AG04449 (cell line): ENCODE results near the gene LRRC3C.

Source experiments
- CTCF ChIA-PET: fragments of 350-600 bp; formaldehyde crosslinking; extraction: SDS; loops from one replicate; lab custom pipeline; 2021; ENCODE audit warnings: antibody characterized with exemption; lab: Yijun Ruan, JAX
- POLR2A ChIA-PET: fragments of 400-600, 350-600 bp; formaldehyde crosslinking; extraction: SDS; loops from one replicate; lab custom pipeline; 2020; ENCODE audit warnings: antibody characterized with exemption, inconsistent platforms; lab: Yijun Ruan, JAX
- DNase-seq: peaks from one replicate; pipeline ENCODE4 v3.0.0-alpha.2; 2010; ENCODE audit warnings: low read depth, low spot score
- H3K4me3 ChIP-seq: 2 replicates; pipeline ENCODE4 v1.5.1; 2011; ENCODE audit warnings: low read depth, mild to moderate bottlenecking, control low read depth, low read length
- CTCF ChIP-seq: IDR thresholded peaks from one replicate; pipeline ENCODE4 v1.5.1; 2011; ENCODE audit warnings: mild to moderate bottlenecking, moderate library complexity, low read length, control low read depth, inconsistent platforms; ENCODE audit not compliant: insufficient read depth; ENCODE audit errors: missing control alignments

The LRRC3C gene

GRCh38 chr17:39922006-39922405, 5.5 kb upstream of the LRRC3C start:
- POLR2A ChIA-PET = no interaction called here
- no peak overlapping the region for H3K4me3 ChIP-seq
- TF ChIP-seq CTCF = no peak
- CTCF ChIA-PET = interaction anchor here (1.2 to 2.1 kb wide), 3 partner anchors 36 to 58 kb away, joined by 4 to 8 read pairs (median 6); partner anchors contain the start of gene PSMD3
- no peak for DNase-seq

GRCh38 chr17:39923230-39923629, 4.3 kb upstream of the LRRC3C start:
- H3K4me3 ChIP-seq = no peak overlapping the region
- no peak for TF ChIP-seq CTCF
- DNase-seq = no peak
- ChIA-PET POLR2A (no interaction called here), CTCF (interaction anchor here (1.8 kb wide), 1 partner anchor 57 kb away, joined by 8 read pairs; the partner anchor contains the start of gene PSMD3)

GRCh38 chr17:39923836-39924690, 3.5 kb upstream of the LRRC3C start:
- no peak for TF ChIP-seq CTCF
- ChIA-PET CTCF (interaction anchor here (1.7 kb wide), 1 partner anchor 56 kb away, joined by 5 read pairs; the partner anchor contains the start of gene PSMD3), POLR2A (no interaction called here)
- no peak for DNase-seq
- no peak overlapping the region for H3K4me3 ChIP-seq

- DNase-seq = no peak
- TF ChIP-seq CTCF = no peak
- POLR2A ChIA-PET = interaction anchor here (0.5 kb wide), 1 partner anchor 14 kb away, joined by 4 read pairs; no protein-coding TSS in a partner anchor
- H3K4me3 ChIP-seq = no peak overlapping the region
- CTCF ChIA-PET = interaction anchor here (1.7 kb wide), 1 partner anchor 56 kb away, joined by 5 read pairs; the partner anchor contains the start of gene PSMD3
Measured at GRCh38 chr17:39924691-39925055, 2.9 kb upstream of the LRRC3C start.

- H3K4me3 ChIP-seq = peak overlapping the region; percentile 82
- DNase-seq = no peak
- ChIA-PET CTCF (interaction anchor here (1.0 to 1.9 kb wide), 4 partner anchors 13 to 55 kb away, joined by 3 to 11 read pairs (median 4); partner anchors contain the start of gene PSMD3), POLR2A (interaction anchor here (0.5 kb wide), 1 partner anchor 13 kb away, joined by 4 read pairs; no protein-coding TSS in a partner anchor)
- TF ChIP-seq CTCF = no peak
Measured at GRCh38 chr17:39925282-39926134, 2.0 kb upstream of the LRRC3C start.
